NCI-H1436 treated with DMSO at 0.1 percent for 48 hours (cell line): Measurements from ENCODE around the gene RPS24.
"Not testable (repeated sequence)": the region's sequence is repeated elsewhere in the genome, so short reads cannot be mapped to it uniquely, and the experiment has no call there.

Experiments used
- DNase-seq: peaks from one replicate; lab custom pipeline; 2025; lab: John Stamatoyannopoulos, UW

The RPS24 gene

GRCh38 chr10:78053211-78053868 is 19.7 kb downstream of the RPS24 start:
- DNase-seq: no peak

- no peak for DNase-seq
These were observed 24.9 kb downstream of the RPS24 start for GRCh38 chr10:78058562-78058961.

DNA sequence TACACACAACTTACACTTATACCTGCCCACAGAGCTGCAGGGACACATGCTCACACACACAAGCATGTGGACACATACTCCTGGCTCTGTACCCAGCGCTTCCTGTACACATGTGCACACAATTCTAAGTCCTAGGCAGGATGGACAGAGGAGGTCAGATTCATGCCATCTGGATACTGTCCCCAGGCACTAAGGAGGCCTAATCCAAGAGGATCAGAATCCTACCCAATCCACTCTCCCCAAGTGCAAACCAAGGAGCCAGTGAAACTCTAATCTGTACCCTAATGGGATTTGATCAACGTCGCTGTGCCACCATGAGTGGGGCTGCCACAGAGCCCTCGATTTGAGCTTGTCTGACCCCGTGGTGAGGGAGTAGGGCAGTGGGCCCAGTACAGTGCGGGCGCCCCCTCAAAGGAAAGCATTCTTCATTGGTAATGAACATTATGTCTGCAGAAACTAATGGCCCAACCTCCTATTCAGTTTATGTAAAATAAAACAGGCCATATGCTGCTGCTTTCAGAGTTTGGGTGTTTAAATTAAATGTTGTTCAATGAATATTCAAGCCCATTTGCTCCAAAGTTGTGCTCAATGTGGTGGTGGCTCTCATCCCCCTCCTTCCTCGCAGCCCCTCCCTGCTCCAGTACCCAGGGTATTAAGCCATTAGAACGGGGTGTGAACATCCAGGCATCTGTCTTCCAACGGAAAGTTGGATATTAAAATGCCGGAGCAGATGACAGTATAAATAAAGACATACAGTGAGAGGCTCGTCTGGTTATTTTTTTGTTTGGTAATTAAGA is 26.4 kb downstream of the RPS24 start:
- DNase-seq: no peak

- no peak for DNase-seq
These were observed 28.6 kb downstream of the RPS24 start for GRCh38 chr10:78062296-78062695.

DNA sequence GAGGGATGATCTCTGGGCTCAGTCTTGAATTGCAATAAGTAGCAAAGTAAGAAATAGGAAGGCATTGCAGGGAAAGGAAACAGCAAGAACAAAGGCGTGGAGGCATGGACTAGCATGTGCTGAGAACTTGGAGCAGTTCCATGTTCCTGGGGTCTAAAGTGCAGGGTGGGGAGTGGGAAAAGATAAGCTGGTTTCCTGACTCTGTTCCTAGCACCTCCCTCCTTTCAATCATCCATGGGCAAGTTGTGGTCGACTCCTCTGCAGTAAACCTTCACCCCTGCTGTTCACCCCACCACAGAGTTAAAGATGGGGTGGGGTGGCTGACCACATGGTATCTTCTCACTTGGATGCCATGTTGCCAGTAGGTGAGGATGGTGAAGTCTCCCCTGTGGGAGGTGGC is 29.6 kb downstream of the RPS24 start:
- DNase-seq: no peak

GRCh38 chr10:78064919-78065318 is 31.3 kb downstream of the RPS24 start:
- not testable (repeated sequence) for DNase-seq

DNA sequence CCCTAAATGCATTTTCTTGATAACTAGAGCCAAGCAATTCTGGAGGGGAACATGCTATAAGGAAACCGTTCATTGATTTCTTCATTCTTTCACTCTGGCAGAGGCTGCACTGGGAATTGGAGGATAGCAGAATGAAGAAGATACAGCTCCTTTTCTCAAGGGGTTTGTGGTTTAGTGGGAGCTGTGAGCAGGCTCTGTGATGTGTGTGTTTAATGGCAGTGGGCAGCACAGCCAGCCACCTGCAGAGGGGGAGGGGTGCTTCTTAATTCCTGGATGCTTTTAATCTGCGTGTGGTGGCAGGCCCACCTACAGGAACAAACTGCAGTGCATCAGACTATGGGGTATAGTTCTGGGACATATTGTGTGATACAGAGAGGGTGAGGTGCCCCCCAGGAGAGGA is 31.9 kb downstream of the RPS24 start:
- DNase-seq: no peak

DNA sequence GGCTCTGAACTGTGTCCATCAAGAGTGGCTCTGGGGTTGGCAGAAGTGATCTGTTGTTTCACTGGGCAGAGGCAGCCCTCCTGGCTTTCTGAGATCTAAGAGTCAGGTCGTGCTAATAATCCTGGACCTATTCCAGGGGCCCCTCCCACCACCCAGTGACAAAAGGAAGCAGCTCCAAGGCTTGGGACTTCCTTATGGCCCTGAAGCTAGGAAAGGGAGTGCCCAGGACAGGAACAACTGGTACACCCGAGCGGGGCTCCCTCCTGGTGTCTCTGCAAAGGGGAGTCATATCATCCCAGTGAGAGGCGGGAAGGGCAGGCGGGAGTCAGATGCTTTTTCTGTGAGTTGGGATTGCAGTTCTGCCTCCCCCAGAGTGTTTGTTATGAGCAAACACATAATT is 32.3 kb downstream of the RPS24 start:
- no peak for DNase-seq

GRCh38 chr10:78066728-78067430 is 33.2 kb downstream of the RPS24 start:
- DNase-seq: no peak

- no peak for DNase-seq
These were observed 35.5 kb downstream of the RPS24 start for GRCh38 chr10:78069151-78069550.

- DNase-seq: not testable (repeated sequence)
These were observed 36.4 kb downstream of the RPS24 start for GRCh38 chr10:78070064-78070463.

DNA sequence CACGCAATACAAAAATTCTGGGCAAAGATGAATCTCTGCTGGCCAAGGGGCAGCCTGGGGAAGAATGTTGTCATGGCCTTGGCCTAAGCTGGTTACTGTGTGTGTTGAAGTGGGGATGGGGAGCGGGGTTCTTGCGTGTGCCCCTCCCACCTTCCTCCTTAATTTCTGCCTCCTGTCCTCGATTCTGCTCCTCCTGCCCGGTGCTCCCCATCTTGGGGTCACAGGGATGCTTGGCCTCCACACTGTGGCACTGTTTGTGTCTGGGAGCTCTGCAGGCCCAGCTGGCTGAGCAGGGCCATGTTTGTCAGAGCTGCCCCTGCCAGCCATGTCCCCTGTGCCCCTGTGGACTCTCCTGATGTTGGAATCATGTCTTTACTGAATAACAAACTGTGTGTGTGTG is 37.1 kb downstream of the RPS24 start:
- no peak for DNase-seq

GRCh38 chr10:78071140-78071856 is 37.6 kb downstream of the RPS24 start:
- DNase-seq: no peak

DNA sequence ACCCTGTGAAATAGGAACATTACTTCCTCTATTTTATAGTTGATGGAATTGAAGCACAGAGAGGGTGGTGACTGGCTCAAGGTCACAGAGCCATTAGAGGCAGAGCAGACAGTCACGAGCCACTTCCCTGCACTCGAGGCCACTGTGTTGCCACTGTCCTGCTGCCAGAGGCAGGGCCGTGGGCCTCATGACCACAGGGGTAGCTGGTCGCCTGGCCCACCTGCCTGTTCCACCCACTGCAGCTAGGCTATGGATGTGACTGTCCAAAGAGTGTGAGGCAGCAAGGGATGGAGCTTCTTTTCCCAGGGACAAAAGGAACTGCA is 38.2 kb downstream of the RPS24 start:
- DNase-seq: no peak

DNA sequence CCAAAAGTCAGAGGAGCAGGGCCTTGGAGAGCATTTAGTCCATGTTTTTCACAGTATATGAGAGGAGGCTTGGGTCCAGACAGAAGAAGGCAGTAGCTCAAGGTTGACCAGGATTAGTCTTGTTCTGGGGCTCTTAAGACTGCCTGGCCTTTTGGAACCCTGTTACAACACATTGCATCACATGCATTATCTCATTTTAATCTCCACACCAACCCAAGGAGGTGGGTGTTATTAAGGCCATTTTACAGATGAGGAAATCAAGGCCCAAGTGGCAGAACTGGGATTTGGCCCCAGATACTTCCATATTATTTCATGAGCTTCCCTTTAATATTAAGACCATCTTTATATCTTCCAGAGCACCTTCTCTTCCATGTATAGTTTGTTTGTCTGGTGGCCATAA is 38.8 kb downstream of the RPS24 start:
- no peak for DNase-seq

DNA sequence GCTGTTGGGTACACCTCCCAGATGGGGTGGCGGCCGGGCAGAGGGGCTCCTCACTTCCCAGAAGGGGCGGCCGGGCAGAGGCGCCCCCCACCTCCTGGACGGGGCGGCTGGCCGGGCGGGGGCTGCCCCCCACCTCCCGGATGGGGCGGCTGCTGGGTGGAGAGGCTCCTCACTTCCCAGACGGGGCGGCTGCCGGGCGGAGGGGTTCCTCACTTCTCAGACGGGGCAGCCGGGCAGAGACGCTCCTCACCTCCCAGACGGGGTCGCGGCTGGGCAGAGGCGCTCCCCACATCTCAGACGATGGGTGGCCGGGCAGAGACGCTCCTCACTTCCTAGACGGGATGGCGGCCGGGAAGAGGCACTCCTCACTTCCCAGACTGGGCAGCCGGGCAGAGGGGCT is 42.1 kb downstream of the RPS24 start:
- DNase-seq: not testable (repeated sequence)

DNA sequence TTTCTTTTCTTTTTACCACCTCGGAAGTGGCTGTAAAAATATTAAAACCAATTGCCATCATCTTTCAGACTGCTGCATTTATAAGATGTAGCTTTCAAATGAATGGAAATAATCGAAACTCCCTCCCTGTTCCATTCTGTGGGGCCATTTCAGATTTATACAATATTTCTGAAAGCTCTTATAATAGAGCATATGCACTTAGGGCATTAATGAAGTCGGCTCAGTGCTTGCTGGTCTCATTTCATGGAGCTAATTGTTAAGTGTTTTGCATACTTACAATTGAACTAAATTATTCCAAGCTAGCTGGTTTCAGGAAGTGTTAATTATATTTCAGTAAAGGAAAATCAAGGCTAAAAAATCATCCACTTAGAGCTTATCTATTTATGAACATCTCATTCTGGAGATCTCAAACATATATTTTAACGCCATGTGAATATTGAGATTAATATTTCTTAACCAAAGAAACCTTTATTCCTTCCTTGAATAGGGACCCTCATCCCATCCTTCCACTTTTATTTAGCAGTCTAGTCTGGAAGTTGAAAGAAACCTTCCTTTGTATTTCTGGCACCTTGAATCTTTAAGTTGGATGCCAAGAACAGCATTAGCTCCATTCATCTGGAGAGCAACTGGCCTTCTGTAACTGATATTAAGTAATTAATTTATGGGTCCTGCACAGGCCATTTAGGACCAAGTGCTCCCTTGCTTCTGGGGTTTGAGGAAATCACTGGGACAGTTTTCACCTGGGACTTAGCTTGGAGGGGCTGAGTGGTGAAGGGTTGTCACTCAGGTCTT is 45.1 kb downstream of the RPS24 start:
- DNase-seq: no peak

DNA sequence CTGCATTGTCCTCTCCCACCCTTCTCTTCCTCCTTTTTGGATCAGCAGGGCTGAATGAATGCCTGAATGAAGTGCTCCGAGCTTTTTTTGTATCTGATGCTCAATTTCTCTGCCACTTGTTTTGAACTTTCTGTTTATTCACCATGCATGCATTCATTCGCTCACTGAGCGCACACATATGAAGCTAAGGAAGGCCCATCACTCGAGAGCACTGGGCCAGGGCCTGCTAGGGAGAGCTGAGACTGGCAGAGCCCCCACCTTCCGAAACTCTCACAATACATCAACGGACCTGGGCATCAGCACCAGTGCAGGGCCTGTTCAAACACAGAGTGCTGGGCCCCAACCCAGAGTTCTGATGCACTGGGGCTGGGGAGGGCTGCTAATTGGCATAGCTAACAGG is 45.7 kb downstream of the RPS24 start:
- no peak for DNase-seq

- no peak for DNase-seq
These were observed 47.6 kb downstream of the RPS24 start for GRCh38 chr10:78081292-78081691.

- DNase-seq: no peak
These were observed 49.0 kb downstream of the RPS24 start for GRCh38 chr10:78082636-78083035.
